ENCODE data around the gene LDLR. TPM values are rescaled to one million over a fixed set of nuclear protein-coding genes. Genes with fewer than 3 reads are reported as not detected.
A peak's percentile ranks its signal among the peaks of the same experiment; 100 is the strongest.
"Not testable (repeated sequence)": the region's sequence is repeated elsewhere in the genome, so short reads cannot be mapped to it uniquely, and the experiment has no call there.

Gene LDLR
- total RNA-seq, 1 donor = 157 TPM

DNA sequence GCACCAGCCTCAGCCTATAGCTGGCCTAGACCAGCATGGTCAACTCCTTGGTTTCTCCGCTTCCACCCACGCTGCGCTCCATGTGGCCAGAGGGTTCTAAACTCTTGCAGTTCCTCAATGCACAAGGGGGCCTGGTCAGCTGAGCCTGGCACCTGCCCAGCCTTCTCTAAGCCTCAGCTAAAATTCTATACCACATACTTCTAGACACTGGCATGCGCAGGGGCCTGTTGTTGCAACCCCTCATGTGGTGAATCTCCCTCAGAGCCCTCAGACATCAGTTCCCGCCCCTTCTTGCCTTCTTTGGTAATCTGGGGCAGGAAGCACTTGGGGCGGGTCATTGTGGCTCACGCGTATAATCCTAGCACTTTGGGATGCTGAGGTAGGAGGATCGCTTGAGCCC is 19.7 kb upstream of the LDLR start:
- DNase-seq (ENCODE audit: low read depth in 2 of 3, low spot score in 2 of 3) = no peak

- no peak for DNase-seq (ENCODE audit: low read depth in 2 of 3, low spot score in 2 of 3)
Measured at GRCh38 chr19:11070123-11070522, 19.1 kb upstream of the LDLR start.

GRCh38 chr19:11073568-11073967 is 15.7 kb upstream of the LDLR start:
- peak in 1 of 3 donors; percentile 21 for DNase-seq (ENCODE audit: low read depth in 2 of 3, low spot score in 2 of 3)

- not testable (repeated sequence) for DNase-seq (ENCODE audit: low read depth in 2 of 3, low spot score in 2 of 3)
Measured at GRCh38 chr19:11076792-11077191, 12.5 kb upstream of the LDLR start.

DNA sequence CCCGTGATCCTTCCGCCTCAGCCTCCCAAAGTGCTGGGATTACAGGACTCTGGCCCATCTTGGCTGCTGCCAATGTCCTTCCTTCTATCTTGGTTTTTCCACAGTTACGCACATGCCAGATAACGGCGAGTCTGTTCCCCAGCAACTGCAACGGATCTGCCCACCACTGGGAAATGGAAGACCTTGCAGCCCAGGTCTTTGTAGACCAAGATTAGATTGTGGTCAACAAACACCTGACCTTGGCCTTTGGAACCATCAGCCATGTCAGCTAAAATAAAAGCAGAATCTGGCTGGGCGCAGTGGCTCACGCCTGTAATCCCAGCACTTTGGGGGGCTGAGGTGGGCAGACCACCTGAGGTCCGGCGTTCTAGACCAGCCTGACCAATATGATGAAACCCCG is 10.4 kb upstream of the LDLR start:
- DNase-seq (ENCODE audit: low read depth in 2 of 3, low spot score in 2 of 3) = no peak

GRCh38 chr19:11079999-11080398 is 9.3 kb upstream of the LDLR start:
- DNase-seq (ENCODE audit: low read depth in 2 of 3, low spot score in 2 of 3) = no peak

GRCh38 chr19:11087870-11088505 is 1.3 kb upstream of the LDLR start:
- DNase-seq (ENCODE audit: low read depth in 2 of 3, low spot score in 2 of 3) = no peak

DNA sequence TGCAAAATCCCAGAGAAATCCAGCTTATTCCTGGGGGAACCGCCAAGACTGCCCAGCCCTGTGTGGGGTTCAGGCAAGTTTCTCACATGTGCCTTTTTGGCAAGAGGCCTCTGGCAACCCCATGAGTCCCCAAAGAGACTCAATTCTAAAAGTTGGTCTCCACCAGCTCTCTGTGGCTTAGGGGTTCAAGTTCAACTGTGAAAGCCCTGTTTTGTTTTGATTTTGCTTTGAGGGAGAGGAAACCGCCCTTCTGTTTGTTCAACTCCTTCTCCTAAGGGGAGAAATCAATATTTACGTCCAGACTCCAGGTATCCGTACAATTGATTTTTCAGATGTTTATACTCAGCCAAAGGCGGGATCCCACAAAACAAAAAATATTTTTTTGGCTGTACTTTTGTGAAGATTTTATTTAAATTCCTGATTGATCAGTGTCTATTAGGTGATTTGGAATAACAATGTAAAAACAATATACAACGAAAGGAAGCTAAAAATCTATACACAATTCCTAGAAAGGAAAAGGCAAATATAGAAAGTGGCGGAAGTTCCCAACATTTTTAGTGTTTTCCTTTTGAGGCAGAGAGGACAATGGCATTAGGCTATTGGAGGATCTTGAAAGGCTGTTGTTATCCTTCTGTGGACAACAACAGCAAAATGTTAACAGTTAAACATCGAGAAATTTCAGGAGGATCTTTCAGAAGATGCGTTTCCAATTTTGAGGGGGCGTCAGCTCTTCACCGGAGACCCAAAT is 583 bp upstream of the LDLR start:
- no peak for DNase-seq (ENCODE audit: low read depth in 2 of 3, low spot score in 2 of 3)

- DNase-seq (ENCODE audit: low read depth in 2 of 3, low spot score in 2 of 3) = not testable (repeated sequence)
Measured at GRCh38 chr19:11090014-11090263, 676 bp downstream of the LDLR start.

GRCh38 chr19:11090264-11090996 is 1.2 kb downstream of the LDLR start:
- peak; percentile 83 to 98 (median 95) for DNase-seq (ENCODE audit: low read depth in 2 of 3, low spot score in 2 of 3)

DNA sequence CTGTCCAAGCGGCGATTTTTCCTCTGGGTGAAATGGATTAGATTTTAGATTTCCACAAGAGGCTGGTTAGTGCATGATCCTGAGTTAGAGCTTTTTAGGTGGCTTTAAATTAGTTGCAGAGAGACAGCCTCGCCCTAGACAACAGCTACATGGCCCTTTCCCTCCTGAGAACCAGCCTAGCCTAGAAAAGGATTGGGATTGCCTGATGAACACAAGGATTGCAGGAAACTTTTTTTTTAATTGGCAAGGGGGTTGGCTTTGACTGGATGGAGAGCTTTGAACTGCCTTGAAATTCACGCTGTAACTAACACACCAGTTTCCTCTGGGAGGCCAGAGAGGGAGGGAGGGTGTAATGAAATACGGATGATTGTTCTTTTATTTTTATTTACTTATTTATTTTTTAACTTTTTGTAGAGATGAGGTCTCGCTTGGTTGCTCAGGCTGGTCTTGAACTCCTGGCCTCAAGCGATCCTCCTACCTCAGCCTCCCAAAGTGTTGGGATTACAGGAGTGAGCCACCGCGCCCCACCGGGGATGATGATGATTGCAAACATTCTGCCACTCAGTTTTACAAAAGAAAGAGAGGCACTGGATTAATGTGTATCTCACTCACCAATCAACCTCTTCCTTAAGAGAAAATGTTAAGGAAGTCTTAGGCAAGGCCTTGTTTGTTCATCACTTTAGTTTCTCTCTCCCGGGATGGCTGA is 1.9 kb downstream of the LDLR start:
- DNase-seq (ENCODE audit: low read depth in 2 of 3, low spot score in 2 of 3) = peak in 1 of 3 donors; percentile 25

- peak; percentile 44 to 76 (median 66) for DNase-seq (ENCODE audit: low read depth in 2 of 3, low spot score in 2 of 3)
Measured at GRCh38 chr19:11091703-11092153, 2.5 kb downstream of the LDLR start.

DNA sequence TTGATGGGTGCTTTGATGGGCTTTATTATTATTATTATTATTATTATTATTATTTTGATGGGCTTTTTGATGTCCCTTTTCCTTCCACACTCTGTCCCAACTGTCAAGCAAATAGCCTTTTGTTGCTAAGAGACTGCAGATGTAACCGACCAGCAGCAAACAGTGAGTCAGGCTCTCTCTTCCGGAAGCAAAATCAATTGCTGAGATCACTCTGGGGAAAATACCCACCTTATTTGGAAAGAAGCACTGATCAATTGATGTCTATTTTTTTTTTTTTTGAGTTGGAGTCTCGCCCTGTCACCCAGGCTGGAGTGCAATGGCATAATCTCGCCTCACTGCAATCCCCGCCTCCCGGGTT is 2.9 kb downstream of the LDLR start:
- DNase-seq (ENCODE audit: low read depth in 2 of 3, low spot score in 2 of 3) = peak in 2 of 3 donors; percentile 36 to 41

- no peak for DNase-seq (ENCODE audit: low read depth in 2 of 3, low spot score in 2 of 3)
Measured at GRCh38 chr19:11093689-11094238, 4.5 kb downstream of the LDLR start.

- no peak for DNase-seq (ENCODE audit: low read depth in 2 of 3, low spot score in 2 of 3)
Measured at GRCh38 chr19:11094520-11094894, 5.2 kb downstream of the LDLR start.

DNA sequence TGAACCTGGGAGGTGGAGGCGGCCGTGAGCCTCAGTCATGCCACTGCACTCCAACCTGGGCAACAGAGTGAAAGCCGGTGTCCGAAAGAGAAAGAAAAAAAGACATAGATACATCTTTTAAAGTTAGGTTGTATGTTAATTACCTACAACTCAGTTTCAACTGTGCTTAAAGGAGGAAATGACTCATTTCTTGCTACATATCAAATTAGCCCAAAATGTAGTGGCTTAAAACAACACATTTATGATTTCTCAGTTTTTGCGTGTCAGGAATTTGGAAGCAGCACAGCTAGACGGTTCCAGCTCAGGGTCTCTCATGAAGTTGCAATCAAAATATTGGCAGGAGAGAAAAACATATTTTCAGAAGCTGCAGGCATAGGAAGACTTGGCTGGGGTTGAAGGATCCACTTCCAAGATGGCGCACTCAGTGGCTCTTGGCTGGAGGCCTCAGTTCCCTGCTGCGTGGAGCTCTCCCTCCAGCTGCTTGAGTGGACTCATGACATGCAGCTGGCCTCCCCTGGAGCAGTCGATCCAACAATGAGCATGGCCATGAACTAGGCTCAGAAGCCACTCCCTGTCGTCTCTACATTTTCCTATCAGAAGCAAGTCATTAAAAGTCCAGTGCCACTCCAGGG is 7.1 kb downstream of the LDLR start:
- DNase-seq (ENCODE audit: low read depth in 2 of 3, low spot score in 2 of 3) = peak in 1 of 3 donors; percentile 41

DNA sequence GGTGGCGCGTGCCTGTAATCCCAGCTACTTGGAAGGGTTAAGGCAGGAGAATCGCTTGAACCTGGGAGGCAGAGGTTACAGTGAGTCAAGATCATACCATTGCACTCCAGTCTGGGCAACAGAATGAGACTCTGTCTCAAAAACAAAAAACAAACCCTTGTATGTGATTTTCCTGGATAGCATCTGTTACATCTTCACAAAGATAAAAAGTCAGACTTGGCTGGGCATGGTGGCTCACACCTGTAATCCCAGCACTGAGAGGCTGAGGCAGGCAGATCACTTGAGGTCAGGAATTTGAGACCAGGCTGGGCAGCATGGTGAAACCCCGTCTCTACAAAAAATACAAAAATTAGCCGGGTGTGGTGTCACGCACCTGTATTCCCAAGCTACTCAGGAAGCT is 8.1 kb downstream of the LDLR start:
- not testable (repeated sequence) for DNase-seq (ENCODE audit: low read depth in 2 of 3, low spot score in 2 of 3)

- no peak for DNase-seq (ENCODE audit: low read depth in 2 of 3, low spot score in 2 of 3)
Measured at GRCh38 chr19:11098327-11098726, 9.1 kb downstream of the LDLR start.

GRCh38 chr19:11098861-11099260 is 9.6 kb downstream of the LDLR start:
- DNase-seq (ENCODE audit: low read depth in 2 of 3, low spot score in 2 of 3) = no peak

DNA sequence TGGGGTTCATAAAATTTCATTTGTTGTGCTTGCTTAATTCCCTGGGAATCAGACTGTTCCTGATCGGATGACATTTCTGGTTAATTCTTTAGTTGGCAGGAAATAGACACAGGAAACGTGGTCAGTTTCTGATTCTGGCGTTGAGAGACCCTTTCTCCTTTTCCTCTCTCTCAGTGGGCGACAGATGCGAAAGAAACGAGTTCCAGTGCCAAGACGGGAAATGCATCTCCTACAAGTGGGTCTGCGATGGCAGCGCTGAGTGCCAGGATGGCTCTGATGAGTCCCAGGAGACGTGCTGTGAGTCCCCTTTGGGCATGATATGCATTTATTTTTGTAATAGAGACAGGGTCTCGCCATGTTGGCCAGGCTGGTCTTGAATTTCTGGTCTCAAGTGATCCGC is 10.8 kb downstream of the LDLR start:
- DNase-seq (ENCODE audit: low read depth in 2 of 3, low spot score in 2 of 3) = no peak

GRCh38 chr19:11101057-11101456 is 11.8 kb downstream of the LDLR start:
- DNase-seq (ENCODE audit: low read depth in 2 of 3, low spot score in 2 of 3) = no peak

Measured in hematopoietic multipotent progenitor cell (in vitro differentiated cells).